HepG2 (cell line): ENCODE measurements around the gene COQ9. TPM values are rescaled to one million over a fixed set of nuclear protein-coding genes. Genes with fewer than 3 reads are reported as not detected.
A peak's percentile ranks its signal among the peaks of the same experiment; 100 is the strongest.

Source experiments
- BRCA1 ChIP-seq: sonication (generic); formaldehyde crosslinking; IDR thresholded peaks from 2 replicates; pipeline ENCODE4 v1.4.0; 2020; ENCODE audit warnings: missing genetic modification reagents
- HOXA5 ChIP-seq: sonication (generic); formaldehyde crosslinking; IDR thresholded peaks from 2 replicates; pipeline ENCODE4 v1.4.0; 2020; ENCODE audit warnings: missing genetic modification reagents
- HOXD1 ChIP-seq: sonication (generic); formaldehyde crosslinking; IDR thresholded peaks from 2 replicates; pipeline ENCODE4 v1.5.0; 2020; ENCODE audit warnings: missing genetic modification reagents
- IKZF4 ChIP-seq: sonication (generic); formaldehyde crosslinking; IDR thresholded peaks from 2 replicates; pipeline ENCODE4 v1.5.1; 2020; ENCODE audit warnings: borderline replicate concordance, mild to moderate bottlenecking, low read depth, missing genetic modification reagents; ENCODE audit errors: not compliant biosample characterization
- ISX ChIP-seq: sonication (generic); formaldehyde crosslinking; conservative IDR thresholded peaks from 2 replicates; pipeline ENCODE4 v1.5.0; 2020; ENCODE audit warnings: missing genetic modification reagents
- MAFK ChIP-seq, 2 experiments: IDR thresholded peaks in 1 of 2; conservative IDR thresholded peaks in 1 of 2; 2 replicates each; pipeline ENCODE4 v1.6.1; 2011; ENCODE audit warnings: improper control_type of control experiment in 2 of 2, low read length in 2 of 2
- NFE2L1 ChIP-seq: sonication (generic); formaldehyde crosslinking; IDR thresholded peaks from 2 replicates; pipeline ENCODE4 v1.4.0; 2020; ENCODE audit warnings: missing genetic modification reagents, mild to moderate bottlenecking, borderline replicate concordance
- NFRKB ChIP-seq: fragments of 450-650 bp; IDR thresholded peaks from 2 replicates; pipeline ENCODE4 v1.6.1; 2017
- PAF1 ChIP-seq: IDR thresholded peaks from 2 replicates; pipeline ENCODE4 v1.6.1; 2016; ENCODE audit warnings: missing genetic modification reagents, missing compliant biosample characterization
- RBFOX2 ChIP-seq: fragments of 200-400 bp; formaldehyde crosslinking; IDR thresholded peaks from 2 replicates; pipeline ENCODE4 v1.6.1; 2017; ENCODE audit warnings: low read depth, mild to moderate bottlenecking, low read length
- RFXANK ChIP-seq: IDR thresholded peaks from 2 replicates; pipeline ENCODE4 v1.6.1; 2016
- SIN3A ChIP-seq: IDR thresholded peaks from 2 replicates; pipeline ENCODE4 v1.6.1; 2011; ENCODE audit warnings: low read depth, mild to moderate bottlenecking, control low read depth, low read length, borderline replicate concordance
- SOX6 ChIP-seq, 2 experiments: fragments of 450-650 bp in 1 of 2; sonication (generic) in 1 of 2; formaldehyde crosslinking in 1 of 2; IDR thresholded peaks; 2 replicates each; pipeline versions ENCODE4 v1.4.0 to v1.6.1; 2017 to 2020; ENCODE audit warnings: antibody characterized with exemption in 1 of 2, mild to moderate bottlenecking in 1 of 2, missing genetic modification reagents in 1 of 2
- TIGD3 ChIP-seq: sonication (generic); formaldehyde crosslinking; IDR thresholded peaks from 2 replicates; pipeline ENCODE4 v1.5.1; 2020; ENCODE audit warnings: mild to moderate bottlenecking, missing genetic modification reagents, borderline replicate concordance
- TRAFD1 ChIP-seq: sonication (generic); formaldehyde crosslinking; IDR thresholded peaks from 2 replicates; pipeline ENCODE4 v1.5.1; 2020; ENCODE audit warnings: missing genetic modification reagents, mild to moderate bottlenecking, borderline replicate concordance
- ZNF224 ChIP-seq: sonication (generic); formaldehyde crosslinking; IDR thresholded peaks from 2 replicates; pipeline ENCODE4 v1.5.0; 2020; ENCODE audit warnings: mild to moderate bottlenecking, missing genetic modification reagents
- ZNF34 ChIP-seq: sonication (generic); formaldehyde crosslinking; IDR thresholded peaks from 2 replicates; pipeline ENCODE4 v1.4.0; 2020; ENCODE audit warnings: mild to moderate bottlenecking, missing genetic modification reagents, borderline replicate concordance
- ZNF367 ChIP-seq: sonication (generic); formaldehyde crosslinking; IDR thresholded peaks from 2 replicates; pipeline ENCODE4 v1.4.0; 2020; ENCODE audit warnings: missing genetic modification reagents, borderline replicate concordance
- ZNF746 ChIP-seq: sonication (generic); formaldehyde crosslinking; IDR thresholded peaks from 2 replicates; pipeline ENCODE4 v1.8.0; 2022; ENCODE audit warnings: mild to moderate bottlenecking, missing genetic modification reagents
- ZNF772 ChIP-seq: sonication (generic); formaldehyde crosslinking; IDR thresholded peaks from 2 replicates; pipeline ENCODE4 v1.5.0; 2020; ENCODE audit warnings: mild to moderate bottlenecking, missing genetic modification reagents
- ZNF773 ChIP-seq: sonication (generic); formaldehyde crosslinking; IDR thresholded peaks from 2 replicates; pipeline ENCODE4 v1.4.0; 2020; ENCODE audit warnings: missing genetic modification reagents, borderline replicate concordance
- ZNF891 ChIP-seq: sonication (generic); formaldehyde crosslinking; IDR thresholded peaks from 2 replicates; pipeline ENCODE4 v1.5.0; 2020; ENCODE audit warnings: mild to moderate bottlenecking, missing genetic modification reagents
- ZSCAN12 ChIP-seq: sonication (generic); formaldehyde crosslinking; IDR thresholded peaks from 2 replicates; pipeline ENCODE4 v1.9.0; 2021; ENCODE audit warnings: mild to moderate bottlenecking, missing genetic modification reagents
- polyA plus RNA-seq, 8 experiments: library from polyadenylated mRNA; depleted of rRNA in 3 of 8; stranded (reverse) in 7 of 8; unstranded in 1 of 8; fragments of >200 nt; fragmentation: Illumina TruSeq in 4 of 8; extraction: Trizol in 4 of 8; gene quantifications; 2 replicates each; pipeline versions ENCODE4 v1.2.1 to v1.2.3, GENCODE V29; 2011 to 2016; ENCODE audit warnings: low read depth in 4 of 8, missing spikeins in 1 of 8, mixed read lengths in 1 of 8; ENCODE audit not compliant: insufficient read depth in 1 of 8
- total RNA-seq, 5 experiments: library from RNA; depleted of rRNA; stranded (reverse); fragments of >200 nt; fragmentation: Illumina TruSeq; extraction: Trizol; gene quantifications; 2 replicates each; pipeline ENCODE4 v1.2.3, GENCODE V29; 2016; ENCODE audit warnings: low read depth in 1 of 5
- TF ChIP-seq, protein P1 (sequence below): sonication (generic); formaldehyde crosslinking; IDR thresholded peaks from 2 replicates; pipeline ENCODE4 v1.9.0; 2022; ENCODE audit warnings: low read depth, missing genetic modification reagents
- TF ChIP-seq, protein P2 (sequence below): sonication (generic); formaldehyde crosslinking; IDR thresholded peaks from 2 replicates; pipeline ENCODE4 v1.4.0; 2020; ENCODE audit warnings: low read depth, mild to moderate bottlenecking, missing genetic modification reagents

COQ9 gene
- total and polyA plus RNA-seq, 2 of the 13 experiments (the other 11 are each of a cell fraction or from before 2014, with no cell fraction given), result 57.5 to 108 TPM

GRCh38 chr16:57471852-57472664, 24.8 kb downstream of the COQ9 start (continued):
- TF ChIP-seq, protein P1, sequence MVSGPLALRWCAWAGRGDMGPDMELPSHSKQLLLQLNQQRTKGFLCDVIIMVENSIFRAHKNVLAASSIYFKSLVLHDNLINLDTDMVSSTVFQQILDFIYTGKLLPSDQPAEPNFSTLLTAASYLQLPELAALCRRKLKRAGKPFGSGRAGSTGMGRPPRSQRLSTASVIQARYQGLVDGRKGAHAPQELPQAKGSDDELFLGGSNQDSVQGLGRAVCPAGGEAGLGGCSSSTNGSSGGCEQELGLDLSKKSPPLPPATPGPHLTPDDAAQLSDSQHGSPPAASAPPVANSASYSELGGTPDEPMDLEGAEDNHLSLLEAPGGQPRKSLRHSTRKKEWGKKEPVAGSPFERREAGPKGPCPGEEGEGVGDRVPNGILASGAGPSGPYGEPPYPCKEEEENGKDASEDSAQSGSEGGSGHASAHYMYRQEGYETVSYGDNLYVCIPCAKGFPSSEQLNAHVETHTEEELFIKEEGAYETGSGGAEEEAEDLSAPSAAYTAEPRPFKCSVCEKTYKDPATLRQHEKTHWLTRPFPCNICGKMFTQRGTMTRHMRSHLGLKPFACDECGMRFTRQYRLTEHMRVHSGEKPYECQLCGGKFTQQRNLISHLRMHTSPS (CRISPR knock-in tag), result peak; percentile 34; the same call in 1 of the 2 replicates
- TF ChIP-seq RFXANK (CRISPR knock-in tag) (no peak), BRCA1 (0 out of 2 replicates have a peak, but pooled peaks have one; percentile 31), RBFOX2 (no peak), IKZF4 (CRISPR knock-in tag) (no peak), ZSCAN12 (CRISPR knock-in tag) (no peak), HOXD1 (CRISPR knock-in tag) (0 out of 2 replicates have a peak, but pooled peaks have one; percentile 47), NFRKB (no peak), TIGD3 (CRISPR knock-in tag) (no peak), PAF1 (CRISPR knock-in tag) (no peak), ZNF34 (CRISPR knock-in tag) (no peak), NFE2L1 (no peak), ZNF224 (CRISPR knock-in tag) (no peak), ZNF773 (CRISPR knock-in tag) (no peak), SIN3A (0 out of 2 replicates have a peak, but pooled peaks have one; percentile 57), ISX (CRISPR knock-in tag) (no peak), HOXA5 (CRISPR knock-in tag) (peak; percentile 70; the same call in 1 of the 2 replicates), ZNF367 (no peak), ZNF891 (CRISPR knock-in tag) (no peak), SOX6 (IDR thresholded peaks at IDR 0.05) (no peak), SOX6 (CRISPR knock-in tag; IDR thresholded peaks at IDR 0.05) (peak; percentile 77), TRAFD1 (CRISPR knock-in tag) (no peak; the same call in 1 of the 2 replicates), ZNF772 (CRISPR knock-in tag) (no peak), MAFK (conservative IDR thresholded peaks at IDR 0.05 in 1 of 2, IDR thresholded peaks at IDR 0.05 in 1 of 2; ENCODE audit: low read length in 2 of 2) (no peak), ZNF746 (CRISPR knock-in tag) (peak; percentile 91)
- TF ChIP-seq, protein P2, sequence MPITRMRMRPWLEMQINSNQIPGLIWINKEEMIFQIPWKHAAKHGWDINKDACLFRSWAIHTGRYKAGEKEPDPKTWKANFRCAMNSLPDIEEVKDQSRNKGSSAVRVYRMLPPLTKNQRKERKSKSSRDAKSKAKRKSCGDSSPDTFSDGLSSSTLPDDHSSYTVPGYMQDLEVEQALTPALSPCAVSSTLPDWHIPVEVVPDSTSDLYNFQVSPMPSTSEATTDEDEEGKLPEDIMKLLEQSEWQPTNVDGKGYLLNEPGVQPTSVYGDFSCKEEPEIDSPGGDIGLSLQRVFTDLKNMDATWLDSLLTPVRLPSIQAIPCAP (CRISPR knock-in tag), result no peak
